ENCODE results near the gene EFEMP2. TPM values are rescaled to one million over a fixed set of nuclear protein-coding genes. Genes with fewer than 3 reads are reported as not detected.

The EFEMP2 gene
- total RNA-seq, 2 experiments from 2014 or later = 17.1 to 18.0 TPM

GRCh38 chr11:65919573-65920371, 47.2 kb upstream of the EFEMP2 start:
- POLR2A ChIA-PET = interaction anchor here (0.6 to 2.6 kb wide), 8 partner anchors 9 to 1416 kb away, joined by 3 to 16 read pairs (median 4); partner anchors contain the start of genes CCDC85B, FIBP and FOSL1
- Mint-ChIP-seq H3K27me3 (no peaks in the 10 kb centered on the region), H3K36me3 (ENCODE audit: low read depth) (peaks cover 22% of the 10 kb centered on the region), H3K27ac (peak overlapping the region; percentile 84), H3K4me3 (peak overlapping the region; percentile 92), H3K4me1 (ENCODE audit: low read depth) (peaks cover 32% of the 10 kb centered on the region), H3K9me3 (no peaks in the 10 kb centered on the region)
- CTCF ChIA-PET = interaction anchor here (1.8 kb wide), 1 partner anchor 35 kb away, joined by 8 read pairs; no protein-coding TSS in a partner anchor
- DNase-seq (peak; percentile 81), ATAC-seq (peak; percentile 46)
- intact Hi-C loops (cut with micrococcal nuclease) = loop anchor here (1.0 kb wide), 1 partner anchor 42 kb away; the partner anchor contains the start of gene SART1
- no peak for TF ChIP-seq CTCF (IDR thresholded peaks at IDR 0.05)

- DNase-seq (peak; percentile 99), ATAC-seq (peak; percentile 92)
- peaks cover 22% of the 10 kb centered on the region for H3K36me3 Mint-ChIP-seq (ENCODE audit: low read depth)
- TF ChIP-seq CTCF (IDR thresholded peaks at IDR 0.05) = no peak
- peak within 1 kb of the TSS; percentile 92 for H3K4me3 Mint-ChIP-seq
- peaks cover 32% of the 10 kb centered on the region for H3K4me1 Mint-ChIP-seq (ENCODE audit: low read depth)
- H3K9me3 Mint-ChIP-seq = no peaks in the 10 kb centered on the region
- H3K27ac Mint-ChIP-seq = peak within 1 kb of the TSS; percentile 87
- ChIA-PET POLR2A (interaction anchor here (0.6 to 2.9 kb wide), 10 partner anchors 8 to 160 kb away, joined by 3 to 20 read pairs (median 6); partner anchors contain the start of genes CCDC85B, FIBP and FOSL1), CTCF (interaction anchor here (1.0 to 2.5 kb wide), 5 partner anchors 18 to 59 kb away, joined by 3 to 12 read pairs (median 6); partner anchors contain the start of genes CCDC85B and MUS81)
- intact Hi-C loops (cut with micrococcal nuclease) = loop anchor here (1.0 kb wide), 1 partner anchor 42 kb away; the partner anchor contains the start of gene SART1
- H3K27me3 Mint-ChIP-seq = no peaks in the 10 kb centered on the region
Measured at GRCh38 chr11:65919141-65919572, 46.6 kb upstream of the EFEMP2 start, which contains the start of gene DRAP1. DRAP1 (plus strand) TSS chr11:65919426; CDS start chr11:65919502, 76 bp downstream.

GRCh38 chr11:65918211-65919140, 45.9 kb upstream of the EFEMP2 start, which contains the start of gene C11orf68:
C11orf68 (minus strand) TSS chr11:65919062; CDS start chr11:65919031, 31 bp downstream.
- Mint-ChIP-seq H3K36me3 (ENCODE audit: low read depth) (peaks cover 22% of the 10 kb centered on the region), H3K27ac (peak within 1 kb of the TSS; percentile 87), H3K4me1 (ENCODE audit: low read depth) (peaks cover 32% of the 10 kb centered on the region), H3K27me3 (no peaks in the 10 kb centered on the region), H3K9me3 (no peaks in the 10 kb centered on the region), H3K4me3 (peak within 1 kb of the TSS; percentile 92)
- ChIA-PET POLR2A (interaction anchor here (0.8 to 2.9 kb wide), 13 partner anchors 9 to 70 kb away, joined by 3 to 20 read pairs (median 5); partner anchors contain the start of genes CCDC85B, FIBP and FOSL1), CTCF (interaction anchor here (0.9 to 2.5 kb wide), 7 partner anchors 17 to 207 kb away, joined by 3 to 12 read pairs (median 3); partner anchors contain the start of genes CCDC85B, FIBP, KAT5 and MUS81)
- intact Hi-C loops (cut with micrococcal nuclease) = loop anchor here (1.0 kb wide), 1 partner anchor 43 kb away; the partner anchor contains the start of gene SART1
- no peak for TF ChIP-seq CTCF (IDR thresholded peaks at IDR 0.05)
- DNase-seq = no peak
- peak; percentile 8 for ATAC-seq

- Mint-ChIP-seq H3K4me3 (peak overlapping the region; percentile 92), H3K9me3 (no peaks in the 10 kb centered on the region), H3K27ac (peak overlapping the region; percentile 87), H3K4me1 (ENCODE audit: low read depth) (peaks cover 30% of the 10 kb centered on the region), H3K36me3 (ENCODE audit: low read depth) (peaks cover 19% of the 10 kb centered on the region), H3K27me3 (no peaks in the 10 kb centered on the region)
- POLR2A ChIA-PET = interaction anchor here (0.8 to 2.9 kb wide), 12 partner anchors 9 to 71 kb away, joined by 3 to 20 read pairs (median 5); partner anchors contain the start of genes CCDC85B, FIBP and FOSL1
- ATAC-seq (no peak), DNase-seq (no peak)
- intact Hi-C loops (cut with micrococcal nuclease) = no loop called here
- CTCF ChIA-PET = interaction anchor here (0.9 to 2.5 kb wide), 7 partner anchors 17 to 206 kb away, joined by 3 to 12 read pairs (median 3); partner anchors contain the start of genes CCDC85B, FIBP, KAT5 and MUS81
- no peak for TF ChIP-seq CTCF (IDR thresholded peaks at IDR 0.05)
Measured at GRCh38 chr11:65917434-65918210, 45.0 kb upstream of the EFEMP2 start.

Data from activated CD8-positive, alpha-beta T cell treated with anti-CD3 and anti-CD28 coated beads for 36 hours (primary cell).